Adipocyte (in vitro differentiated cells): ENCODE results near the gene SORBS1.

Source experiments
- DNase-seq: peaks from one replicate; pipeline ENCODE4 v3.0.0-alpha.2; 2015; ENCODE audit warnings: low read depth
- H3K27me3 ChIP-seq: replicated peaks from 2 replicates; pipeline ENCODE4 v1.7.0; 2013; ENCODE audit warnings: mild to moderate bottlenecking, low read length, moderate library complexity; ENCODE audit not compliant: control insufficient read depth, insufficient read depth
- H3K36me3 ChIP-seq: 2 replicates; pipeline ENCODE4 v1.7.0; 2013; ENCODE audit warnings: low read length, mild to moderate bottlenecking, moderate library complexity; ENCODE audit not compliant: control insufficient read depth, insufficient read depth, severe bottlenecking
- H3K4me1 ChIP-seq: 2 replicates; pipeline ENCODE4 v1.7.0; 2013; ENCODE audit warnings: mild to moderate bottlenecking, low read length, moderate library complexity; ENCODE audit not compliant: control insufficient read depth, insufficient read depth
- H3K4me3 ChIP-seq: 2 replicates; pipeline ENCODE4 v1.7.0; 2013; ENCODE audit warnings: mild to moderate bottlenecking, low read length, moderate library complexity
- H3K9ac ChIP-seq: 2 replicates; pipeline ENCODE4 v1.7.0; 2013; ENCODE audit warnings: mild to moderate bottlenecking, low read length, moderate library complexity
- H3K9me3 ChIP-seq: 2 replicates; pipeline ENCODE4 v1.7.0; 2013; ENCODE audit warnings: mild to moderate bottlenecking, low read length, moderate library complexity; ENCODE audit not compliant: control insufficient read depth

The SORBS1 gene

GRCh38 chr10:95389176-95389575 is 172.0 kb downstream of the SORBS1 start:
- Histone ChIP-seq H3K9ac (peak overlapping the region; percentile 83), H3K4me3 (peak overlapping the region; percentile 31), H3K36me3 (peaks cover 14% of the 10 kb centered on the region), H3K27me3 (no peaks in the 10 kb centered on the region), H3K9me3 (no peaks in the 10 kb centered on the region), H3K4me1 (peaks cover 73% of the 10 kb centered on the region)
- no peak for DNase-seq

- Histone ChIP-seq H3K9me3 (no peaks in the 10 kb centered on the region), H3K27me3 (no peaks in the 10 kb centered on the region), H3K36me3 (peaks cover 19% of the 10 kb centered on the region), H3K4me1 (peaks cover 67% of the 10 kb centered on the region), H3K4me3 (peak overlapping the region; percentile 22), H3K9ac (peak overlapping the region; percentile 83)
- DNase-seq = no peak
Observed at GRCh38 chr10:95388539-95388938, 172.6 kb downstream of the SORBS1 start.

- no peaks in the 10 kb centered on the region for H3K9me3 ChIP-seq
- peaks cover 19% of the 10 kb centered on the region for H3K36me3 ChIP-seq
- peak overlapping the region; percentile 22 for H3K4me3 ChIP-seq
- H3K9ac ChIP-seq = peak overlapping the region; percentile 83
- H3K4me1 ChIP-seq = peaks cover 63% of the 10 kb centered on the region
- no peaks in the 10 kb centered on the region for H3K27me3 ChIP-seq
- DNase-seq = no peak
Observed at GRCh38 chr10:95388109-95388471, 173.1 kb downstream of the SORBS1 start.

GRCh38 chr10:95384011-95384704 is 177.0 kb downstream of the SORBS1 start:
- no peak overlapping the region for H3K4me3 ChIP-seq
- peaks cover 59% of the 10 kb centered on the region for H3K36me3 ChIP-seq
- DNase-seq = no peak
- H3K27me3 ChIP-seq = no peaks in the 10 kb centered on the region
- H3K4me1 ChIP-seq = peaks cover 23% of the 10 kb centered on the region
- H3K9me3 ChIP-seq = no peaks in the 10 kb centered on the region
- peak overlapping the region; percentile 35 for H3K9ac ChIP-seq

GRCh38 chr10:95382596-95382995 is 178.6 kb downstream of the SORBS1 start:
- no peak for DNase-seq
- Histone ChIP-seq H3K36me3 (peaks cover 69% of the 10 kb centered on the region), H3K9ac (peak overlapping the region; percentile 37), H3K4me1 (peaks cover 20% of the 10 kb centered on the region), H3K4me3 (no peak overlapping the region), H3K9me3 (no peaks in the 10 kb centered on the region), H3K27me3 (no peaks in the 10 kb centered on the region)

- DNase-seq = no peak
- Histone ChIP-seq H3K4me1 (peaks cover 20% of the 10 kb centered on the region), H3K27me3 (no peaks in the 10 kb centered on the region), H3K4me3 (no peak overlapping the region), H3K9ac (no peak overlapping the region), H3K36me3 (peaks cover 70% of the 10 kb centered on the region), H3K9me3 (no peaks in the 10 kb centered on the region)
Observed at GRCh38 chr10:95382174-95382573, 179.0 kb downstream of the SORBS1 start.

- H3K9me3 ChIP-seq = no peaks in the 10 kb centered on the region
- peaks cover 39% of the 10 kb centered on the region for H3K4me1 ChIP-seq
- H3K36me3 ChIP-seq = peaks cover 84% of the 10 kb centered on the region
- H3K9ac ChIP-seq = peak overlapping the region; percentile 51
- no peak for DNase-seq
- peak overlapping the region; percentile 10 for H3K4me3 ChIP-seq
- H3K27me3 ChIP-seq = no peaks in the 10 kb centered on the region
Observed at GRCh38 chr10:95377950-95378349, 183.2 kb downstream of the SORBS1 start.

GRCh38 chr10:95375418-95375817 is 185.8 kb downstream of the SORBS1 start:
- Histone ChIP-seq H3K4me1 (peaks cover 39% of the 10 kb centered on the region), H3K4me3 (no peak overlapping the region), H3K36me3 (peaks cover 84% of the 10 kb centered on the region), H3K27me3 (no peaks in the 10 kb centered on the region), H3K9me3 (no peaks in the 10 kb centered on the region), H3K9ac (peak overlapping the region; percentile 48)
- no peak for DNase-seq

- DNase-seq = peak; percentile 72
- Histone ChIP-seq H3K4me1 (peaks cover 39% of the 10 kb centered on the region), H3K27me3 (no peaks in the 10 kb centered on the region), H3K36me3 (peaks cover 78% of the 10 kb centered on the region), H3K9me3 (no peaks in the 10 kb centered on the region), H3K9ac (peak overlapping the region; percentile 48), H3K4me3 (no peak overlapping the region)
Observed at GRCh38 chr10:95374597-95375209, 186.5 kb downstream of the SORBS1 start.

- Histone ChIP-seq H3K4me3 (no peak overlapping the region), H3K36me3 (peaks cover 77% of the 10 kb centered on the region), H3K9ac (no peak overlapping the region), H3K27me3 (no peaks in the 10 kb centered on the region), H3K9me3 (no peaks in the 10 kb centered on the region), H3K4me1 (peaks cover 37% of the 10 kb centered on the region)
- DNase-seq = no peak
Observed at GRCh38 chr10:95373660-95374059, 187.5 kb downstream of the SORBS1 start.

GRCh38 chr10:95364342-95364741 is 196.8 kb downstream of the SORBS1 start:
- Histone ChIP-seq H3K4me3 (no peak overlapping the region), H3K36me3 (peaks cover 53% of the 10 kb centered on the region), H3K27me3 (no peaks in the 10 kb centered on the region), H3K4me1 (peaks cover 4% of the 10 kb centered on the region), H3K9me3 (no peaks in the 10 kb centered on the region), H3K9ac (no peak overlapping the region)
- DNase-seq = no peak
